Measurements from ENCODE around the gene PRSS2.
A peak's percentile ranks its signal among the peaks of the same experiment; 100 is the strongest.
"Not testable (repeated sequence)": the region's sequence is repeated elsewhere in the genome, so short reads cannot be mapped to it uniquely, and the experiment has no call there.

PRSS2 gene

GRCh38 chr7:142776206-142776844 lies 5.6 kb downstream of the PRSS2 start:
- Histone ChIP-seq H4K20me1 (ENCODE audit: control insufficient read depth, insufficient read depth, low read depth, low read length) (no peaks in the 10 kb centered on the region), H3K79me2 (ENCODE audit: control insufficient read depth, low read length) (no peaks in the 10 kb centered on the region), H3K4me3 (ENCODE audit: low read length) (no peak overlapping the region), H3K27me3 (ENCODE audit: control insufficient read depth, low read length) (peaks cover 5% of the 10 kb centered on the region; the same call in 1 of the 2 replicates), H3K36me3 (ENCODE audit: control insufficient read depth, low read length) (no peaks in the 10 kb centered on the region), H3K9me2 (replicated peaks; ENCODE audit: control insufficient read depth, low read length) (no peaks in the 10 kb centered on the region), H3K4me1 (ENCODE audit: control insufficient read depth, low read length) (peaks cover 9% of the 10 kb centered on the region), H3K27ac (ENCODE audit: low read depth, low read length) (no peak overlapping the region), H3K9me3 (ENCODE audit: control insufficient read depth, insufficient read depth, low read length) (no peaks in the 10 kb centered on the region), H3F3A (ENCODE audit: control insufficient read depth, insufficient read depth) (no peaks in the 10 kb centered on the region), H3K4me2 (ENCODE audit: low read length) (no peak overlapping the region)
- no peak for TF ChIP-seq EZH2phosphoT487 (IDR thresholded peaks at IDR 0.05; ENCODE audit: borderline replicate concordance, low read length)
- TF ChIP-seq CTCF (IDR thresholded peaks at IDR 0.05; ENCODE audit: low read depth, low read length, poor library complexity, severe bottlenecking): no peak

- not testable (repeated sequence) for H3K27me3 ChIP-seq (ENCODE audit: control insufficient read depth, low read length); H3K9me3 ChIP-seq (ENCODE audit: control insufficient read depth, insufficient read depth, low read length); H3K4me1 ChIP-seq (ENCODE audit: control insufficient read depth, low read length); H3K36me3 ChIP-seq (ENCODE audit: control insufficient read depth, low read length); H3K27ac ChIP-seq (ENCODE audit: low read depth, low read length); H3K79me2 ChIP-seq (ENCODE audit: control insufficient read depth, low read length); H4K20me1 ChIP-seq (ENCODE audit: control insufficient read depth, insufficient read depth, low read depth, low read length); H3K9me2 ChIP-seq (replicated peaks; ENCODE audit: control insufficient read depth, low read length); H3K4me3 ChIP-seq (ENCODE audit: low read length); H3F3A ChIP-seq (ENCODE audit: control insufficient read depth, insufficient read depth); H3K4me2 ChIP-seq (ENCODE audit: low read length)
Observed at GRCh38 chr7:142776845-142777225, 6.1 kb downstream of the PRSS2 start.

GRCh38 chr7:142777318-142777717 lies 6.5 kb downstream of the PRSS2 start:
- Histone ChIP-seq H3K27me3 (ENCODE audit: control insufficient read depth, low read length) (no peaks in the 10 kb centered on the region; the same call in 1 of the 2 replicates), H3K4me3 (ENCODE audit: low read length) (no peak overlapping the region), H3K9me2 (replicated peaks; ENCODE audit: control insufficient read depth, low read length) (no peaks in the 10 kb centered on the region), H4K20me1 (ENCODE audit: control insufficient read depth, insufficient read depth, low read depth, low read length) (no peaks in the 10 kb centered on the region), H3K27ac (ENCODE audit: low read depth, low read length) (no peak overlapping the region), H3K36me3 (ENCODE audit: control insufficient read depth, low read length) (no peaks in the 10 kb centered on the region), H3K9me3 (ENCODE audit: control insufficient read depth, insufficient read depth, low read length) (no peaks in the 10 kb centered on the region), H3F3A (ENCODE audit: control insufficient read depth, insufficient read depth) (no peaks in the 10 kb centered on the region), H3K4me1 (ENCODE audit: control insufficient read depth, low read length) (no peaks in the 10 kb centered on the region), H3K79me2 (ENCODE audit: control insufficient read depth, low read length) (no peaks in the 10 kb centered on the region), H3K4me2 (ENCODE audit: low read length) (no peak overlapping the region)
- no peak for TF ChIP-seq EZH2phosphoT487 (IDR thresholded peaks at IDR 0.05; ENCODE audit: borderline replicate concordance, low read length)

GRCh38 chr7:142782922-142783900 lies 12.4 kb downstream of the PRSS2 start:
- Histone ChIP-seq H3K27ac (ENCODE audit: low read depth, low read length) (peak overlapping the region; percentile 1; the same call in 1 of the 2 replicates), H3F3A (ENCODE audit: control insufficient read depth, insufficient read depth) (no peaks in the 10 kb centered on the region), H3K27me3 (ENCODE audit: control insufficient read depth, low read length) (no peaks in the 10 kb centered on the region), H3K4me1 (ENCODE audit: control insufficient read depth, low read length) (peaks cover 52% of the 10 kb centered on the region), H3K4me3 (ENCODE audit: low read length) (peak overlapping the region; percentile 76), H3K36me3 (ENCODE audit: control insufficient read depth, low read length) (no peaks in the 10 kb centered on the region), H3K4me2 (ENCODE audit: low read length) (peak overlapping the region; percentile 80), H3K79me2 (ENCODE audit: control insufficient read depth, low read length) (no peaks in the 10 kb centered on the region), H3K9me3 (ENCODE audit: control insufficient read depth, insufficient read depth, low read length) (no peaks in the 10 kb centered on the region), H3K9me2 (replicated peaks; ENCODE audit: control insufficient read depth, low read length) (no peaks in the 10 kb centered on the region), H4K20me1 (ENCODE audit: control insufficient read depth, insufficient read depth, low read depth, low read length) (no peaks in the 10 kb centered on the region)
- peak; percentile 100 for TF ChIP-seq CTCF (IDR thresholded peaks at IDR 0.05; ENCODE audit: low read depth, low read length, poor library complexity, severe bottlenecking)
- TF ChIP-seq EZH2phosphoT487 (IDR thresholded peaks at IDR 0.05; ENCODE audit: borderline replicate concordance, low read length): no peak
